ENCODE measurements around the gene PGP. TPM values are rescaled to one million over a fixed set of nuclear protein-coding genes. Genes with fewer than 3 reads are reported as not detected.
"Not testable (repeated sequence)": the region's sequence is repeated elsewhere in the genome, so short reads cannot be mapped to it uniquely, and the experiment has no call there.

PGP gene, protein sequence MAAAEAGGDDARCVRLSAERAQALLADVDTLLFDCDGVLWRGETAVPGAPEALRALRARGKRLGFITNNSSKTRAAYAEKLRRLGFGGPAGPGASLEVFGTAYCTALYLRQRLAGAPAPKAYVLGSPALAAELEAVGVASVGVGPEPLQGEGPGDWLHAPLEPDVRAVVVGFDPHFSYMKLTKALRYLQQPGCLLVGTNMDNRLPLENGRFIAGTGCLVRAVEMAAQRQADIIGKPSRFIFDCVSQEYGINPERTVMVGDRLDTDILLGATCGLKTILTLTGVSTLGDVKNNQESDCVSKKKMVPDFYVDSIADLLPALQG
- 13.3 TPM for total RNA-seq
- long read RNA-seq, transcript PGP-201 (2 exons, 2,727 nt), result major isoform, 84 of 93 reads
- long read RNA-seq, partial matches to known transcripts, result 3 of 93 reads
- long read RNA-seq, other reads (novel, unspliced or antisense), result 6 of 93 reads

DNA sequence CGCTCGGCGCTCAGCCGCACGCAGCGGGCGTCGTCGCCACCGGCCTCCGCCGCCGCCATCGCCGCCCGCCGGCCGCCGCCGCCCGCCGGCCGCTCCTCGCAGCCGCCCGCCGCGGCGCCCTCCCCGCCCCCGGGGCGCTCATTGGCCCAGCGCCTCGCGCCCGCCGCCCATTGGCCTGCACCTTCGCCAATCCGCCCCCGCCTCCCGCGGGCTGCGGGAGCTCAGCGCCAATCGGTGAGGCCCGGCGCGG lies at the start of gene PGP:
Gene PGP (minus strand): TSS at position 122 of the 250 bp plus-strand sequence. CDS start 63 bp downstream, at position 59.
- ATAC-seq (peak; percentile 94 to 96), DNase-seq (no peak)
- TF ChIP-seq, protein P1, sequence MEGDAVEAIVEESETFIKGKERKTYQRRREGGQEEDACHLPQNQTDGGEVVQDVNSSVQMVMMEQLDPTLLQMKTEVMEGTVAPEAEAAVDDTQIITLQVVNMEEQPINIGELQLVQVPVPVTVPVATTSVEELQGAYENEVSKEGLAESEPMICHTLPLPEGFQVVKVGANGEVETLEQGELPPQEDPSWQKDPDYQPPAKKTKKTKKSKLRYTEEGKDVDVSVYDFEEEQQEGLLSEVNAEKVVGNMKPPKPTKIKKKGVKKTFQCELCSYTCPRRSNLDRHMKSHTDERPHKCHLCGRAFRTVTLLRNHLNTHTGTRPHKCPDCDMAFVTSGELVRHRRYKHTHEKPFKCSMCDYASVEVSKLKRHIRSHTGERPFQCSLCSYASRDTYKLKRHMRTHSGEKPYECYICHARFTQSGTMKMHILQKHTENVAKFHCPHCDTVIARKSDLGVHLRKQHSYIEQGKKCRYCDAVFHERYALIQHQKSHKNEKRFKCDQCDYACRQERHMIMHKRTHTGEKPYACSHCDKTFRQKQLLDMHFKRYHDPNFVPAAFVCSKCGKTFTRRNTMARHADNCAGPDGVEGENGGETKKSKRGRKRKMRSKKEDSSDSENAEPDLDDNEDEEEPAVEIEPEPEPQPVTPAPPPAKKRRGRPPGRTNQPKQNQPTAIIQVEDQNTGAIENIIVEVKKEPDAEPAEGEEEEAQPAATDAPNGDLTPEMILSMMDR (IDR thresholded peaks at IDR 0.05), result no peak
- Histone ChIP-seq H3K9me3 (no peaks in the 10 kb centered on the region), H3K27ac (peak within 1 kb of the TSS; percentile 96), H3K27me3 (ENCODE audit: low read depth) (no peaks in the 10 kb centered on the region), H3K4me3 (peak within 1 kb of the TSS; percentile 83), H3K4me1 (peaks cover 24% of the 10 kb centered on the region), H3K36me3 (peaks cover 10% of the 10 kb centered on the region)
- intact Hi-C loops (cut with DNase I), result no loop called here

DNA sequence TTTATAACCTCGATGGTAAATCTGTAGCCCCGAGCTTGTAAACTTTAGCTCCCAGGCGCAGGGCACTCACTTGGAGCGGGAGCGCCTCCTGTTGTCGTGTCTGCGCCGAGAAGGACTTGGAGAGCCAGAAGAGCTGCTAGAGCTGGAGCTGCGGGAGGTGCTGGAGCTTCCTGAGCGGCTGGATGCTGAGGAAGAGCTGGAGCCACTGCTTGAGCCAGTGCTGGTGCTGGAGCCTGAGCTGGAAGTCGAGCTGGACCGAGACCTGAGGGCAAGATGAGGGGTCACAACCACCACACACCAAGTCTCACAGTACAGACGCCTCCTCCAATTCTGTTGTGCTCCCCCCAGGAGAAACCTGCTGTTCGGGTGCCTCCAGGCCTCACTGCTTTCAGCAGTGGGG lies 48.4 kb upstream of the PGP start:
- intact Hi-C loops (cut with DNase I); H3K27ac ChIP-seq; ATAC-seq; DNase-seq; H3K4me3 ChIP-seq; H3K27me3 ChIP-seq (ENCODE audit: low read depth); H3K9me3 ChIP-seq: not testable (repeated sequence)
- H3K36me3 ChIP-seq, result peaks cover 70% of the 10 kb centered on the region
- H3K4me1 ChIP-seq, result peaks cover 23% of the 10 kb centered on the region

DNA sequence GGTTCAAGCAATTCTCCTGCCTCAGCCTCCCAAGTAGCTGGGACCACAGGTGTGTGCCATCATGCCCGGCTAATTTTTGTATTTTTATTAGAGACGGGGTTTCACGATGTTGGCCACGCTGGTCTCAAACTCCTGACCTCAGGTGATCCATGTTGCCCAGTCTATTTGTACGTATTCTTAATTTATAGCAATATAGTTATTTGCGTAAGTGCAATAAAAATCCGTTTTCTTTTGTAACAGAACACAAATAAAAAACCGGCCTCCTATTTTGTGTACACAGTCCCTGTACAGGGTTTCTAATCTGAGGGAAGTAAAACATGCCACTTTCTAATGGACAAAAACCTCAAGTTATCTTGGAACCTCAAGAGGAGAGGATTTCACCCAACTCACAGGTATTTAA lies 45.6 kb upstream of the PGP start:
- H3K4me1 ChIP-seq, result peaks cover 5% of the 10 kb centered on the region
- no peaks in the 10 kb centered on the region for H3K9me3 ChIP-seq
- H3K36me3 ChIP-seq, result peaks cover 92% of the 10 kb centered on the region
- no peak for ATAC-seq
- no peak for DNase-seq
- no peak overlapping the region for H3K27ac ChIP-seq
- no peak overlapping the region for H3K4me3 ChIP-seq
- TF ChIP-seq, protein P1 (IDR thresholded peaks at IDR 0.05), result no peak
- no peaks in the 10 kb centered on the region for H3K27me3 ChIP-seq (ENCODE audit: low read depth)
- intact Hi-C loops (cut with DNase I), result no loop called here

GRCh38 chr16:2258530-2258929 lies 43.9 kb upstream of the PGP start:
- ATAC-seq; H3K4me1 ChIP-seq; intact Hi-C loops (cut with DNase I); H3K27ac ChIP-seq; DNase-seq; H3K4me3 ChIP-seq; H3K9me3 ChIP-seq; H3K27me3 ChIP-seq (ENCODE audit: low read depth): not testable (repeated sequence)
- H3K36me3 ChIP-seq, result peaks cover 100% of the 10 kb centered on the region

GRCh38 chr16:2257726-2258125 lies 43.1 kb upstream of the PGP start:
- Histone ChIP-seq H3K36me3 (peaks cover 100% of the 10 kb centered on the region), H3K27ac (no peak overlapping the region), H3K4me1 (no peaks in the 10 kb centered on the region), H3K27me3 (ENCODE audit: low read depth) (no peaks in the 10 kb centered on the region), H3K4me3 (no peak overlapping the region), H3K9me3 (no peaks in the 10 kb centered on the region)
- DNase-seq, result no peak
- ATAC-seq, result no peak
- TF ChIP-seq, protein P1 (IDR thresholded peaks at IDR 0.05), result no peak
- intact Hi-C loops (cut with DNase I), result no loop called here

- Histone ChIP-seq H3K4me3 (no peak overlapping the region), H3K27me3 (ENCODE audit: low read depth) (no peaks in the 10 kb centered on the region), H3K9me3 (no peaks in the 10 kb centered on the region), H3K4me1 (peaks cover 9% of the 10 kb centered on the region), H3K36me3 (peaks cover 90% of the 10 kb centered on the region), H3K27ac (no peak overlapping the region)
- intact Hi-C loops (cut with DNase I), result no loop called here
- ATAC-seq (no peak), DNase-seq (peak; percentile 15)
- TF ChIP-seq, protein P1 (IDR thresholded peaks at IDR 0.05), result no peak
These were observed 42.0 kb upstream of the PGP start for GRCh38 chr16:2256531-2257140.
